NB4 (cell line): ENCODE measurements around the gene RXRA.
A peak's percentile ranks its signal among the peaks of the same experiment; 100 is the strongest.

Source experiments
- DNase-seq: peaks from one replicate; pipeline ENCODE4 v3.0.0; 2010; ENCODE audit warnings: low read depth
- H3K4me3 ChIP-seq: one replicate; pipeline ENCODE4 v1.5.1; 2011; ENCODE audit warnings: mild to moderate bottlenecking, low read depth, low read length, moderate library complexity
- MYC ChIP-seq: IDR thresholded peaks from 2 replicates; pipeline ENCODE4 v1.6.1; 2011; ENCODE audit warnings: low read depth, low read length
- POLR2A ChIP-seq: IDR thresholded peaks from 2 replicates; pipeline ENCODE4 v1.6.1; 2011; ENCODE audit warnings: mild to moderate bottlenecking; ENCODE audit not compliant: insufficient read length; ENCODE audit errors: extremely low read depth
- TF ChIP-seq, protein P1 (sequence below): IDR thresholded peaks from 2 replicates; pipeline ENCODE4 v1.6.1; 2011; ENCODE audit warnings: low read depth, low read length
- TF ChIP-seq, protein P2 (sequence below): IDR thresholded peaks from one replicate; pipeline ENCODE4 v1.5.1; 2012; ENCODE audit warnings: low read depth, low read length

Gene RXRA

DNA sequence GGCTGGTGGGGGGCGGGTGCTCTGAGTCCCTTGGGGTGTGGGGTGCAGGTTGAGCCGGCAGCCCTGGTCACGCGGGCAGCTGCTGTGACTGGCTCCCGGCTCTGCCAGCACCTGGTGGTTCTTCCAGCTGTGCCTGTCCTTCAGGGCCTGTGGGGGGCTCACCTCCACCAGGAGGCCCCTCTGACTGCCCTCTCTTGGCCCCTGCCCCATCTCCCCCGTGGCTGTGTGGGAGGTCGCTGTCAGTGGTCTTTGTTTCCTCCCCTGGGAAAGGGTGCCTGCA, 3.3 kb downstream of the RXRA start:
- H3K4me3 ChIP-seq: peak overlapping the region; percentile 3
- no peak for TF ChIP-seq MYC
- TF ChIP-seq, protein P1, sequence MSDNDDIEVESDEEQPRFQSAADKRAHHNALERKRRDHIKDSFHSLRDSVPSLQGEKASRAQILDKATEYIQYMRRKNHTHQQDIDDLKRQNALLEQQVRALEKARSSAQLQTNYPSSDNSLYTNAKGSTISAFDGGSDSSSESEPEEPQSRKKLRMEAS: no peak
- TF ChIP-seq POLR2A: no peak
- TF ChIP-seq, protein P2, sequence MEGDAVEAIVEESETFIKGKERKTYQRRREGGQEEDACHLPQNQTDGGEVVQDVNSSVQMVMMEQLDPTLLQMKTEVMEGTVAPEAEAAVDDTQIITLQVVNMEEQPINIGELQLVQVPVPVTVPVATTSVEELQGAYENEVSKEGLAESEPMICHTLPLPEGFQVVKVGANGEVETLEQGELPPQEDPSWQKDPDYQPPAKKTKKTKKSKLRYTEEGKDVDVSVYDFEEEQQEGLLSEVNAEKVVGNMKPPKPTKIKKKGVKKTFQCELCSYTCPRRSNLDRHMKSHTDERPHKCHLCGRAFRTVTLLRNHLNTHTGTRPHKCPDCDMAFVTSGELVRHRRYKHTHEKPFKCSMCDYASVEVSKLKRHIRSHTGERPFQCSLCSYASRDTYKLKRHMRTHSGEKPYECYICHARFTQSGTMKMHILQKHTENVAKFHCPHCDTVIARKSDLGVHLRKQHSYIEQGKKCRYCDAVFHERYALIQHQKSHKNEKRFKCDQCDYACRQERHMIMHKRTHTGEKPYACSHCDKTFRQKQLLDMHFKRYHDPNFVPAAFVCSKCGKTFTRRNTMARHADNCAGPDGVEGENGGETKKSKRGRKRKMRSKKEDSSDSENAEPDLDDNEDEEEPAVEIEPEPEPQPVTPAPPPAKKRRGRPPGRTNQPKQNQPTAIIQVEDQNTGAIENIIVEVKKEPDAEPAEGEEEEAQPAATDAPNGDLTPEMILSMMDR: no peak
- DNase-seq: no peak

DNA sequence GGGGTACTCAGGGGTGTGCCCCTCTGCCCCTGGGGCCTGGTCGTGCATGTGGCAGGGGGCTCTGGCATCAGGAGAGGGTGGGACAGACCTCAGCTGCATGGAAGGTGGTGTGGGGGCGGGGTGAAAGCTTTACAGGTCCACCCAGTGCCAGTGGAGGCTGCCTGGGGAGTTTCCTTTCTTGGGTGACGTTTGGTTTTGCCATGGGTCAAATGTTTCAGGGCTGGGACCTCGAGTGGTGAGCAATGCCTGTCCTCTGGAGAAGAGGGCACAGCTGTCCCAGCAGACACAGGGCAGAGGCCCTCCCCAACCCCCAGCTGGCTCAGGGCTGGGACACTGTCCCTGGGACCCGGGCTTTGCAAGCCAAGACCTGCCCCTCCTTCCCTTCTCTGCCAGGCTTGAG, 3.6 kb downstream of the RXRA start:
- TF ChIP-seq, protein P1: no peak
- TF ChIP-seq, protein P2: no peak
- TF ChIP-seq MYC (no peak), POLR2A (no peak)
- DNase-seq: no peak
- peak overlapping the region; percentile 3 for H3K4me3 ChIP-seq

DNA sequence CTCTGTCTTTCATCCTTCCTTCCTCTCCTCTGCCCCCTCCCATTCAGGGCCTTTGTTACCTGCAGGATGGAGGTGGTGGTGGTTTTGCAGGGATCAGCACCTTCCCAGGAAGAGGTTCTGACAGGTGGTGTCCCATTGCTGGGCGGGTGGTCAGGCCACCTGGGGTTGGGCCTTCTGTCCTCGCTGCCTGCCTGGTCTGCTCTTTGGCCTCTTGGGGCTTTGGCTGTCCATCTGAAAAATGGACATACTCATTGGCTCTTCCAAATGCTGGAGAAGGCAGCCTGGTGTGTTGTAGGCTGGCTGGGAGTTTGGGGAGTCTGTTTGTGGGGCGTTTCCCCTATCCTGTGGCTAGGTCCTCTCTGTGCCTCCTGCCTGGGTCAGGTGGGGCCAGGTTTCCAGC, 4.3 kb downstream of the RXRA start:
- DNase-seq: no peak

DNA sequence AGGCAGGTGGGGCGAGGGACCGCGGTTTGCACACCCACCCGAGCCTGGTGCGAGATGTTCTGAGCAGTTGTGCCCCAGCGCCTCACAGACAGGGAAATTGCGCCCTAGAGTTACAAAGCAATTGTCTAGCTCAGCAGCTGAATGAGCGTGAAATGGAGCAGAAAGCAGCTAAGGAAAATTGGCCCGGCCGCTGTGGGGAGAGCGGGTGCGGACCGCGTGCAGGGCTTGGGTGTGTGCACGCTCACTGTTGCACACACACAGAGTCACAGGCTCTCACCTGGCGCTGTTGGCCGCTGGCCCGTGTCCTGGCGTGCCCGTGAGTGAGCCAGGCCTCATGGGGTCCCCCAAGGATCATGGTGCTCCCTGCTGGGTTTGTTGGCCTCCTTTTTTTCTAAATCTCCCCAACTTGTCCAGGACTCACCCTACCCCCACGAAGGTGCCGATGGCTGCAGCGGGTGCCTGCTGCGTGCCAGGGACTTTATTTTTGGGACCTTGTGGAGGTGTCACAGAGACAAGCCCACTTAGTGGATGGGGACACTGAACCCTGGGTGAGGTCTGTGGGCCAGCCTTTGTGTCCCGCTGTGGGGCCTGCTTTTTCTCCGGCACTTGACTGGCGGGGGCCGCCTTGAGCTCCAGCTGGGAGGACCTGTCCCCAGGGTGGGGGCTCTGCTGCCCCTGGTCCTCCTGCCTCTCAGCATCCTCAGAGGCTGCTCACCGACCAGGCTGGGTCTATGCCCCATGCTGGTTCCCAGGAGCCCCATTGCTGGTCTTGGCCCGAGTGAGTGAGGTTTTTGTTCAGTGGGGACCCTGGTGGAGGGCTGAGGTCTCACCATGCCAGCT, 5.2 kb downstream of the RXRA start:
- no peak for DNase-seq

More for the DNA sequence above, 4.3 kb downstream of the RXRA start:
- no peak overlapping the region for H3K4me3 ChIP-seq
- TF ChIP-seq POLR2A (no peak), MYC (no peak)
- TF ChIP-seq, protein P2: no peak
- TF ChIP-seq, protein P1: no peak

DNA sequence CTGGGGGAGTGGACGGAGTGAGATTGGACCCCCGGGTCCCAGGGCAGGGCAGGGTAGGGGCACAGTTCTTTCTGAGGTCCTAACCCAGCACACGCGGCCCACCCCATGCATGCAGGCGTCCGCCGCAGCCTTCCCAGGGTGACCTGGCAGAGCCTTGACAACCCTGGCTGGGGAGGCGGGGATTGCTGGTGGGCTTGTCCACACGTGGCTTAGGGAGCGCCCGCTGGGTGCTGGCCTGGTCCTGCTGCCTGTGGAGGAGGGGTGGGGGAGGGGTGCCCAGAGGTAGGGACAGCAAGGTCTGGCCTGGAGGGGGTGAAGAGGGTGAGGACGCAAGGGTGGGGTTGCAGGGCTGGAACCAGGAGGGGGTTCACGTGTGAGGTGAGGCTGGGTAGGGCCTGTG, 6.0 kb downstream of the RXRA start:
- DNase-seq: no peak
- TF ChIP-seq POLR2A (no peak), MYC (no peak)
- TF ChIP-seq, protein P1: no peak
- TF ChIP-seq, protein P2: no peak
- no peak overlapping the region for H3K4me3 ChIP-seq

More for the DNA sequence above, 5.2 kb downstream of the RXRA start:
- no peak overlapping the region for H3K4me3 ChIP-seq
- TF ChIP-seq, protein P2: no peak
- no peak for TF ChIP-seq POLR2A
- TF ChIP-seq, protein P1: no peak
- no peak for TF ChIP-seq MYC
